ENCODE measurements around the gene DYRK1A. TPM values are rescaled to one million over a fixed set of nuclear protein-coding genes. Genes with fewer than 3 reads are reported as not detected.
A peak's percentile ranks its signal among the peaks of the same experiment; 100 is the strongest.

Gene DYRK1A
- total RNA-seq, 4 donors from 2014 or later: 42.0 to 137 (median 119) TPM

- TF ChIP-seq CTCF (IDR thresholded peaks at IDR 0.05) (no peak), POLR2A (IDR thresholded peaks at IDR 0.05) (no peak)
- Histone ChIP-seq H3K4me3 (no peak overlapping the region), H3K9me3 (no peaks in the 10 kb centered on the region), H3K4me1 (no peaks in the 10 kb centered on the region), H3K27ac (no peak overlapping the region), H3K27me3 (no peaks in the 10 kb centered on the region), H3K36me3 (no peaks in the 10 kb centered on the region)
- intact Hi-C loops (cut with DNase I; ENCODE audit: low total_unique reads): no loop called here
- no peak for DNase-seq
These were observed 35.2 kb upstream of the DYRK1A start for GRCh38 chr21:37331411-37331810.

GRCh38 chr21:37335053-37335452 is 31.5 kb upstream of the DYRK1A start:
- TF ChIP-seq CTCF (IDR thresholded peaks at IDR 0.05): no peak
- TF ChIP-seq POLR2A (IDR thresholded peaks at IDR 0.05): no peak
- no peaks in the 10 kb centered on the region for H3K36me3 ChIP-seq
- no peaks in the 10 kb centered on the region for H3K9me3 ChIP-seq
- no peaks in the 10 kb centered on the region for H3K27me3 ChIP-seq
- peaks cover 0 to 4% of the 10 kb centered on the region in 2 donors for H3K4me1 ChIP-seq
- intact Hi-C loops (cut with DNase I; ENCODE audit: low total_unique reads): no loop called here
- H3K4me3 ChIP-seq: no peak overlapping the region
- H3K27ac ChIP-seq: no peak overlapping the region
- no peak for DNase-seq

- no peak overlapping the region for H3K4me3 ChIP-seq
- no peak overlapping the region for H3K27ac ChIP-seq
- intact Hi-C loops (cut with DNase I; ENCODE audit: low total_unique reads): no loop called here
- H3K27me3 ChIP-seq: no peaks in the 10 kb centered on the region
- peaks cover 0 to 4% of the 10 kb centered on the region in 2 donors for H3K4me1 ChIP-seq
- TF ChIP-seq CTCF (IDR thresholded peaks at IDR 0.05): no peak
- TF ChIP-seq POLR2A (IDR thresholded peaks at IDR 0.05): no peak
- no peaks in the 10 kb centered on the region for H3K9me3 ChIP-seq
- H3K36me3 ChIP-seq: no peaks in the 10 kb centered on the region
- no peak for DNase-seq
These were observed 29.4 kb upstream of the DYRK1A start for GRCh38 chr21:37337179-37337578.

GRCh38 chr21:37337831-37338230 is 28.7 kb upstream of the DYRK1A start:
- DNase-seq: no peak
- intact Hi-C loops (cut with DNase I; ENCODE audit: low total_unique reads): no loop called here
- Histone ChIP-seq H3K9me3 (no peaks in the 10 kb centered on the region), H3K4me3 (no peak overlapping the region), H3K36me3 (no peaks in the 10 kb centered on the region), H3K27ac (peak overlapping the region in 1 of 2 donors; percentile 76), H3K4me1 (peaks cover 0 to 4% of the 10 kb centered on the region in 2 donors), H3K27me3 (no peaks in the 10 kb centered on the region)
- TF ChIP-seq CTCF (IDR thresholded peaks at IDR 0.05): no peak
- TF ChIP-seq POLR2A (IDR thresholded peaks at IDR 0.05): no peak

- Histone ChIP-seq H3K4me1 (peaks cover 0 to 4% of the 10 kb centered on the region in 2 donors), H3K36me3 (no peaks in the 10 kb centered on the region), H3K4me3 (no peak overlapping the region), H3K9me3 (no peaks in the 10 kb centered on the region), H3K27me3 (no peaks in the 10 kb centered on the region), H3K27ac (peak overlapping the region; percentile 76 to 79)
- TF ChIP-seq CTCF (IDR thresholded peaks at IDR 0.05) (no peak), POLR2A (IDR thresholded peaks at IDR 0.05) (no peak)
- intact Hi-C loops (cut with DNase I; ENCODE audit: low total_unique reads): no loop called here
- DNase-seq: peak; percentile 51 to 63
These were observed 27.7 kb upstream of the DYRK1A start for GRCh38 chr21:37338671-37339551.

Data from uterus (tissue), 4 donors.